Measurements from ENCODE around the gene TH. TPM values are rescaled to one million over a fixed set of nuclear protein-coding genes. Genes with fewer than 3 reads are reported as not detected.
A peak's percentile ranks its signal among the peaks of the same experiment; 100 is the strongest.

TH gene
- total and polyA plus RNA-seq, 4 donors, result 0.14 to 0.31 TPM; not detected in 2

DNA sequence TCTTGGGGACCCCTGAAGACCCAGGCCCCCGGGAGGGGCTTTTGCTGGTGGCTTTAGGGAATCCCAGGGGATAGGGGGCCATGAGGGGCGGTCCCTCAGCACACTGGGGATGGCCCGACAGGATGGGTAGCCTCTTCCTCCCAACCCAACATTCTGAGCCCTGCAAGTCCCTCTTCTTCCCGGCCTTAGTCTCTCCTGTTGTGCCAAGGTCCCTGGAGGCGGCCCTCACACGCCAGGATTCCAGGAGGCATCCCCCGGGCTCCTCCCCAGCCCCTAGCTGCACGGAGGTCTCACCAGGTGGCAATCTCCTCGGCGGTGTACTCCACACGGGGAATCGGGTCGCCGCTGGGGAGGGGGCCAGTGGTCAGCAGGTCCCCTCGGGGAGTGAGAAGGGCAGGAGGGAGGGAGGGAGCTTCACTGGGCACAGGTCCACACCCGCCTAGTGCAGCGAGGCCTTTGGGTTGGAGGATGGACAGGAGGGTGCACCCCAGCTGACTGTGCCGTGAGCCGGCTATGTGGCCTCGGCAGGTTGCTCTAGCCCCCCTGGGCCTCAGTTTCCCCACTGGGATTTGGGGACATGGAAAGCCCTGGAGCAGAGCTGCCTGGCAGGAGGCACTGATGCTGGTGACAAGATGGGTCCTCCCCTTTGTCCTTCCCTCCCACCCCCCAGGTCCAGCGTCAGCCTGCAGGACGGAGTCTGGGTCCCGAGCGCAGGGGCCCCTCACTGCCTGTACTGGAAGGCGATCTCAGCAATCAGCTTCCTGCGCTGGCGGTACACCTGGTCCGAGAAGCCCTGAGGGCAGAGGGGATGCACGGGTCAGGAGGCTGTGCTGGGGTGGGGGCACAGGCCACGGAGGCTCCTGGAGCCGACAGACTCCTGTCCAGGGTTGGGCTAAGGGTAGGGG is 4.2 kb downstream of the TH start:
- no peaks in the 10 kb centered on the region for H3K9me3 ChIP-seq (ENCODE audit: control insufficient read depth in 4 of 4, insufficient read depth in 3 of 4, low read length in 3 of 4)
- no peak overlapping the region for H3K4me3 ChIP-seq
- no peaks in the 10 kb centered on the region for H3K36me3 ChIP-seq (ENCODE audit: control insufficient read depth in 4 of 4, insufficient read depth in 4 of 4, low read length in 4 of 4)
- DNase-seq, result no peak
- H3K9ac ChIP-seq (ENCODE audit: insufficient read depth in 1 of 2, low read length in 2 of 2), result no peak overlapping the region
- no peaks in the 10 kb centered on the region for H3K27me3 ChIP-seq (ENCODE audit: control insufficient read depth in 3 of 3, insufficient read depth in 3 of 3, low read length in 2 of 3)
- 73 to 76% methylated on average over 29 to 31 of the region's 31 CpGs for WGBS, 2 donors
- ATAC-seq (ENCODE audit: insufficient read depth, low FRiP score), result no peak
- peaks cover 0 to 7% (median 0%) of the 10 kb centered on the region in 5 donors for H3K4me1 ChIP-seq (ENCODE audit: control insufficient read depth in 5 of 5, insufficient read depth in 5 of 5, low read length in 5 of 5)
- H3K27ac ChIP-seq (ENCODE audit: low read depth in 1 of 2, low read length in 1 of 2), result no peak overlapping the region
- TF ChIP-seq, protein P1, sequence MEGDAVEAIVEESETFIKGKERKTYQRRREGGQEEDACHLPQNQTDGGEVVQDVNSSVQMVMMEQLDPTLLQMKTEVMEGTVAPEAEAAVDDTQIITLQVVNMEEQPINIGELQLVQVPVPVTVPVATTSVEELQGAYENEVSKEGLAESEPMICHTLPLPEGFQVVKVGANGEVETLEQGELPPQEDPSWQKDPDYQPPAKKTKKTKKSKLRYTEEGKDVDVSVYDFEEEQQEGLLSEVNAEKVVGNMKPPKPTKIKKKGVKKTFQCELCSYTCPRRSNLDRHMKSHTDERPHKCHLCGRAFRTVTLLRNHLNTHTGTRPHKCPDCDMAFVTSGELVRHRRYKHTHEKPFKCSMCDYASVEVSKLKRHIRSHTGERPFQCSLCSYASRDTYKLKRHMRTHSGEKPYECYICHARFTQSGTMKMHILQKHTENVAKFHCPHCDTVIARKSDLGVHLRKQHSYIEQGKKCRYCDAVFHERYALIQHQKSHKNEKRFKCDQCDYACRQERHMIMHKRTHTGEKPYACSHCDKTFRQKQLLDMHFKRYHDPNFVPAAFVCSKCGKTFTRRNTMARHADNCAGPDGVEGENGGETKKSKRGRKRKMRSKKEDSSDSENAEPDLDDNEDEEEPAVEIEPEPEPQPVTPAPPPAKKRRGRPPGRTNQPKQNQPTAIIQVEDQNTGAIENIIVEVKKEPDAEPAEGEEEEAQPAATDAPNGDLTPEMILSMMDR (IDR thresholded peaks at IDR 0.05; ENCODE audit: control extremely low read depth, extremely low read depth), result no peak

DNA sequence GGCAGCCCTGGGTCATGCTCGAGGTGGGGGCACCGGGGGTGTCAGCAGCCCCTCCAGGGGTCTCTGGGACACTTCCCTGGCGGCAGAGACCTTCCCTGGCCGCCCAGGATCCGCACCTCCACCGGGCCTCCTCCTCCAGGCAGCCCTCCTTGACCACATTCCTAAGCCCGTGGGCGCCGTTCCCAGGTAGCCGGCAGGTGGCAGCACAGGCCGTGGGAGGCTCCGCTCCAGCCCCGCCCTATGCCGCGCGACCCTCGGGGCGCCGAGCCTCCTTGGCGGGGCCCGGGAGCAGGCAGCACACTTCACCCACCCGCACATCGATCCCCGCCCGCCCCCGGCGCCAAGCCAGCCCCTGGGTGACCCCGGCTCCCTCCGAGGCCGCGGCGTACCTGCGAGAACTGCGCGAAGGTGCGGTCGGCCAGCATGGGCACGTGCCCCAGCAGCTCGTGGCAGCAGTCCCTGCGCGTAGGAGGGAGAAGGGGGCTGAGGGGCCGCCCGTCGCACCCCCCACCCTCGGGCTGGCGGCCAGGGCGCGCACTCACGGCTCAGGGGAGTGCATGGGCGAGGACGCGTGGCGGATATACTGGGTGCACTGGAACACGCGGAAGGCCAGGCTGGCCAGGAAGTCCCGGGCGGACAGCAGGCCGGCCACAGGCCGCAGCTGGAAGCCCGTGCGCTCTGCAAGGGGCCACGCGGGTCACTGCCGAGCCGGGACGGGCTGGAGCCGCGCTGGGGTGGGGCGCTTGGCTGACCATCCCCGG is 5.3 kb downstream of the TH start:
- Histone ChIP-seq H3K36me3 (ENCODE audit: control insufficient read depth in 4 of 4, insufficient read depth in 4 of 4, low read length in 4 of 4) (no peaks in the 10 kb centered on the region), H3K9ac (ENCODE audit: insufficient read depth in 1 of 2, low read length in 2 of 2) (no peak overlapping the region), H3K9me3 (ENCODE audit: control insufficient read depth in 4 of 4, insufficient read depth in 3 of 4, low read length in 3 of 4) (no peaks in the 10 kb centered on the region), H3K27ac (ENCODE audit: low read depth in 1 of 2, low read length in 1 of 2) (no peak overlapping the region), H3K27me3 (ENCODE audit: control insufficient read depth in 3 of 3, insufficient read depth in 3 of 3, low read length in 2 of 3) (no peaks in the 10 kb centered on the region), H3K4me1 (ENCODE audit: control insufficient read depth in 5 of 5, insufficient read depth in 5 of 5, low read length in 5 of 5) (peaks cover 0 to 7% (median 0%) of the 10 kb centered on the region in 5 donors), H3K4me3 (no peak overlapping the region)
- TF ChIP-seq, protein P1 (IDR thresholded peaks at IDR 0.05; ENCODE audit: control extremely low read depth, extremely low read depth), result no peak
- ATAC-seq (ENCODE audit: insufficient read depth, low FRiP score) (no peak), DNase-seq (peak; percentile 37 to 71 (median 58))
- 8 to 11% methylated on average over 63 to 70 of the region's 70 CpGs for WGBS, 2 donors

DNA sequence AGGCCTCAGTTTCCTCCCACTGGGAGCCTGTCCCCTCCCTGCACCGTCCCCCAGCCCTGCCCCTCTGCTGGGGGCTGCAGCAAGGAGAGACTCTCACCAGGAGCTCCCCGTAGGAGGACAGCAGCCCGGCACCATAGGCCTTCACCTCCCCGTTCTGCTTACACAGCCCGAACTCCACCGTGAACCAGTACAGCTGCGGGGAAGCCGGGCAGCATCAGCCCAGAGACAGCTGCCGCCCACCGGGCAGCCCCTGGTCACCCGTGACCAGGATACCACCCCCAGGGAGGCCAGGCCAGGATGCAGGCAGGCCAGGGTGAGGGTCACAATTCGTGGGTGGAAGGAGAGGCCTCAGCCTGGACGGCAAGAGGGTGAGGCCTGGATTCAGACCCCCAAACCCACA is 6.0 kb downstream of the TH start:
- H3K27me3 ChIP-seq (ENCODE audit: control insufficient read depth in 3 of 3, insufficient read depth in 3 of 3, low read length in 2 of 3), result peaks cover 0 to 4% (median 0%) of the 10 kb centered on the region in 3 donors

More for the DNA sequence above, 6.0 kb downstream of the TH start:
- Histone ChIP-seq H3K27ac (ENCODE audit: low read depth in 1 of 2, low read length in 1 of 2) (no peak overlapping the region), H3K9ac (ENCODE audit: insufficient read depth in 1 of 2, low read length in 2 of 2) (no peak overlapping the region), H3K36me3 (ENCODE audit: control insufficient read depth in 4 of 4, insufficient read depth in 4 of 4, low read length in 4 of 4) (no peaks in the 10 kb centered on the region), H3K9me3 (ENCODE audit: control insufficient read depth in 4 of 4, insufficient read depth in 3 of 4, low read length in 3 of 4) (no peaks in the 10 kb centered on the region), H3K4me3 (no peak overlapping the region), H3K4me1 (ENCODE audit: control insufficient read depth in 5 of 5, insufficient read depth in 5 of 5, low read length in 5 of 5) (peaks cover 0 to 7% (median 0%) of the 10 kb centered on the region in 5 donors)
- TF ChIP-seq, protein P1 (IDR thresholded peaks at IDR 0.05; ENCODE audit: control extremely low read depth, extremely low read depth), result no peak
- no peak for ATAC-seq (ENCODE audit: insufficient read depth, low FRiP score)
- 85 to 93% methylated on average over 12 to 13 of the region's 13 CpGs for WGBS, 2 donors
- DNase-seq, result no peak

Data from lung (tissue), 12 donors.